K562 (cell line): ENCODE data around the gene ASB6. TPM values are rescaled to one million over a fixed set of nuclear protein-coding genes. Genes with fewer than 3 reads are reported as not detected.

Experiments used
- HDAC2 ChIP-seq: fragments of 450-650 bp; IDR thresholded peaks from 2 replicates; pipeline ENCODE4 v1.6.1; 2016; ENCODE audit warnings: mild to moderate bottlenecking
- IRF2 ChIP-seq: sonication (generic); formaldehyde crosslinking; IDR thresholded peaks from 2 replicates; pipeline ENCODE4 v1.8.1; 2022; ENCODE audit warnings: mild to moderate bottlenecking, missing genetic modification reagents
- JUND ChIP-seq, 2 experiments: IDR thresholded peaks; 2 replicates in 1 of 2; 3 replicates in 1 of 2; pipeline ENCODE4 v1.6.1; 2011; ENCODE audit warnings: borderline replicate concordance in 2 of 2, low read depth in 2 of 2, low read length in 2 of 2, improper control_type of control experiment in 1 of 2, missing biosample characterization in 1 of 2, missing genetic modification characterization in 1 of 2, missing genetic modification reagents in 1 of 2
- NR4A1 ChIP-seq, 2 experiments: fragments of 250-450 bp in 1 of 2; fragments of 450-650 bp in 1 of 2; sonication (Bioruptor Pico) in 1 of 2; IDR thresholded peaks; 2 replicates each; pipeline versions ENCODE4 v1.4.0 to v1.6.1; 2016 to 2020; ENCODE audit warnings: mild to moderate bottlenecking in 2 of 2, missing compliant biosample characterization in 1 of 2, missing genetic modification characterization in 1 of 2, moderate library complexity in 1 of 2
- TBP ChIP-seq: optimal IDR thresholded peaks from 2 replicates; pipeline ENCODE3; 2011; ENCODE audit warnings: low read depth, low read length, improper control_type of control experiment
- ZBTB17 ChIP-seq: fragments of 450-650 bp; formaldehyde crosslinking; IDR thresholded peaks from 2 replicates; pipeline ENCODE4 v1.4.0; 2020; ENCODE audit warnings: mild to moderate bottlenecking
- ZBTB7A ChIP-seq: IDR thresholded peaks from 2 replicates; pipeline ENCODE4 v1.6.1; 2011; ENCODE audit warnings: low read depth, mild to moderate bottlenecking, low read length, moderate library complexity, borderline replicate concordance; ENCODE audit not compliant: control insufficient read depth
- ZNF174 ChIP-seq: fragments of 250-450 bp; sonication (Bioruptor Pico); IDR thresholded peaks from 2 replicates; pipeline ENCODE4 v1.4.0; 2020; ENCODE audit warnings: mild to moderate bottlenecking
- ZNF311 ChIP-seq: fragments of 250-450 bp; sonication (Bioruptor Pico); IDR thresholded peaks from 2 replicates; pipeline ENCODE4 v1.4.0; 2020; ENCODE audit warnings: mild to moderate bottlenecking, moderate library complexity
- ZNF512 ChIP-seq: IDR thresholded peaks from 2 replicates; pipeline ENCODE4 v1.6.1; 2016; ENCODE audit warnings: missing genetic modification characterization, missing compliant biosample characterization
- ZNF583 ChIP-seq: fragments of 250-450 bp; sonication (Bioruptor Pico); IDR thresholded peaks from 2 replicates; pipeline ENCODE4 v1.4.0; 2020
- ZNF695 ChIP-seq: fragments of 450-650 bp; formaldehyde crosslinking; IDR thresholded peaks from 2 replicates; pipeline ENCODE4 v1.4.0; 2020; ENCODE audit warnings: mild to moderate bottlenecking, moderate library complexity
- polyA plus RNA-seq, 8 experiments: library from polyadenylated mRNA; depleted of rRNA in 4 of 8; stranded (reverse) in 5 of 8; unstranded in 3 of 8; fragments of >200 nt; fragmentation: Nextera tagmentation in 2 of 8; fragmentation: Illumina TruSeq in 1 of 8; extraction: Ambion mirVana in 2 of 8; extraction: Trizol in 1 of 8; gene quantifications; 2 replicates each; pipeline versions ENCODE4 v1.2.1 to v1.2.3, GENCODE V29; 2011 to 2014; ENCODE audit warnings: inconsistent platforms in 1 of 8, missing spikeins in 1 of 8
- total RNA-seq, 7 experiments: library from RNA; depleted of rRNA in 6 of 7; stranded (reverse); fragments of >200 nt in 6 of 7; fragmentation: Illumina TruSeq in 2 of 7; extraction: Trizol in 2 of 7; gene quantifications; 2 replicates each; pipeline versions ENCODE4 v1.2.1 to v1.2.3, GENCODE V29; 2011 to 2021; ENCODE audit warnings: low replicate concordance in 1 of 7
- TF ChIP-seq, protein P1 (sequence below): fragments of 200-800 bp; sonication (Bioruptor generic); IDR thresholded peaks from 2 replicates; pipeline ENCODE4 v1.6.1; 2017; ENCODE audit warnings: missing genetic modification characterization, missing compliant biosample characterization
- TF ChIP-seq, protein P2 (sequence below): sonication (generic); formaldehyde crosslinking; IDR thresholded peaks from 2 replicates; pipeline ENCODE4 v1.9.0; 2022; ENCODE audit warnings: mild to moderate bottlenecking, missing genetic modification reagents
- TF ChIP-seq, protein P3 (sequence below): sonication (generic); formaldehyde crosslinking; IDR thresholded peaks from 2 replicates; pipeline ENCODE4 v1.8.0; 2022; ENCODE audit warnings: mild to moderate bottlenecking, missing genetic modification reagents
- TF ChIP-seq, protein P4 (sequence below): fragments of 250-450 bp; sonication (Bioruptor Pico); IDR thresholded peaks from 2 replicates; pipeline ENCODE4 v1.4.0; 2020; ENCODE audit warnings: mild to moderate bottlenecking

Gene ASB6
- total and polyA plus RNA-seq, 9 of the 15 experiments (the other 6 are each of a cell fraction or from before 2014, with no cell fraction given), result 0.92 to 17.8 (median 11.3) TPM

- no peak for TF ChIP-seq HDAC2
- no peak for TF ChIP-seq ZNF695
- TF ChIP-seq, protein P1, sequence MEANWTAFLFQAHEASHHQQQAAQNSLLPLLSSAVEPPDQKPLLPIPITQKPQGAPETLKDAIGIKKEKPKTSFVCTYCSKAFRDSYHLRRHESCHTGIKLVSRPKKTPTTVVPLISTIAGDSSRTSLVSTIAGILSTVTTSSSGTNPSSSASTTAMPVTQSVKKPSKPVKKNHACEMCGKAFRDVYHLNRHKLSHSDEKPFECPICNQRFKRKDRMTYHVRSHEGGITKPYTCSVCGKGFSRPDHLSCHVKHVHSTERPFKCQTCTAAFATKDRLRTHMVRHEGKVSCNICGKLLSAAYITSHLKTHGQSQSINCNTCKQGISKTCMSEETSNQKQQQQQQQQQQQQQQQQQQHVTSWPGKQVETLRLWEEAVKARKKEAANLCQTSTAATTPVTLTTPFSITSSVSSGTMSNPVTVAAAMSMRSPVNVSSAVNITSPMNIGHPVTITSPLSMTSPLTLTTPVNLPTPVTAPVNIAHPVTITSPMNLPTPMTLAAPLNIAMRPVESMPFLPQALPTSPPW, result peak; percentile 90
- peak; percentile 55 for TF ChIP-seq TBP
- TF ChIP-seq NR4A1 (CRISPR knock-in tag; IDR thresholded peaks at IDR 0.05), result no peak
- TF ChIP-seq NR4A1 (tag; IDR thresholded peaks at IDR 0.05), result no peak
- no peak for TF ChIP-seq ZNF311
- no peak for TF ChIP-seq ZBTB17
- TF ChIP-seq ZNF583, result no peak
- no peak for TF ChIP-seq IRF2 (CRISPR knock-in tag)
- TF ChIP-seq ZNF512 (tag), result no peak
- TF ChIP-seq, protein P2, sequence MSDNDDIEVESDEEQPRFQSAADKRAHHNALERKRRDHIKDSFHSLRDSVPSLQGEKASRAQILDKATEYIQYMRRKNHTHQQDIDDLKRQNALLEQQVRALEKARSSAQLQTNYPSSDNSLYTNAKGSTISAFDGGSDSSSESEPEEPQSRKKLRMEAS, result peak; percentile 89
- TF ChIP-seq ZNF174 (CRISPR knock-in tag), result 0 out of 2 replicates have a peak, but pooled peaks have one; percentile 11
- TF ChIP-seq, protein P3, sequence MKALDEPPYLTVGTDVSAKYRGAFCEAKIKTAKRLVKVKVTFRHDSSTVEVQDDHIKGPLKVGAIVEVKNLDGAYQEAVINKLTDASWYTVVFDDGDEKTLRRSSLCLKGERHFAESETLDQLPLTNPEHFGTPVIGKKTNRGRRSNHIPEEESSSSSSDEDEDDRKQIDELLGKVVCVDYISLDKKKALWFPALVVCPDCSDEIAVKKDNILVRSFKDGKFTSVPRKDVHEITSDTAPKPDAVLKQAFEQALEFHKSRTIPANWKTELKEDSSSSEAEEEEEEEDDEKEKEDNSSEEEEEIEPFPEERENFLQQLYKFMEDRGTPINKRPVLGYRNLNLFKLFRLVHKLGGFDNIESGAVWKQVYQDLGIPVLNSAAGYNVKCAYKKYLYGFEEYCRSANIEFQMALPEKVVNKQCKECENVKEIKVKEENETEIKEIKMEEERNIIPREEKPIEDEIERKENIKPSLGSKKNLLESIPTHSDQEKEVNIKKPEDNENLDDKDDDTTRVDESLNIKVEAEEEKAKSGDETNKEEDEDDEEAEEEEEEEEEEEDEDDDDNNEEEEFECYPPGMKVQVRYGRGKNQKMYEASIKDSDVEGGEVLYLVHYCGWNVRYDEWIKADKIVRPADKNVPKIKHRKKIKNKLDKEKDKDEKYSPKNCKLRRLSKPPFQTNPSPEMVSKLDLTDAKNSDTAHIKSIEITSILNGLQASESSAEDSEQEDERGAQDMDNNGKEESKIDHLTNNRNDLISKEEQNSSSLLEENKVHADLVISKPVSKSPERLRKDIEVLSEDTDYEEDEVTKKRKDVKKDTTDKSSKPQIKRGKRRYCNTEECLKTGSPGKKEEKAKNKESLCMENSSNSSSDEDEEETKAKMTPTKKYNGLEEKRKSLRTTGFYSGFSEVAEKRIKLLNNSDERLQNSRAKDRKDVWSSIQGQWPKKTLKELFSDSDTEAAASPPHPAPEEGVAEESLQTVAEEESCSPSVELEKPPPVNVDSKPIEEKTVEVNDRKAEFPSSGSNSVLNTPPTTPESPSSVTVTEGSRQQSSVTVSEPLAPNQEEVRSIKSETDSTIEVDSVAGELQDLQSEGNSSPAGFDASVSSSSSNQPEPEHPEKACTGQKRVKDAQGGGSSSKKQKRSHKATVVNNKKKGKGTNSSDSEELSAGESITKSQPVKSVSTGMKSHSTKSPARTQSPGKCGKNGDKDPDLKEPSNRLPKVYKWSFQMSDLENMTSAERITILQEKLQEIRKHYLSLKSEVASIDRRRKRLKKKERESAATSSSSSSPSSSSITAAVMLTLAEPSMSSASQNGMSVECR, result peak; percentile 96
- TF ChIP-seq, protein P4, sequence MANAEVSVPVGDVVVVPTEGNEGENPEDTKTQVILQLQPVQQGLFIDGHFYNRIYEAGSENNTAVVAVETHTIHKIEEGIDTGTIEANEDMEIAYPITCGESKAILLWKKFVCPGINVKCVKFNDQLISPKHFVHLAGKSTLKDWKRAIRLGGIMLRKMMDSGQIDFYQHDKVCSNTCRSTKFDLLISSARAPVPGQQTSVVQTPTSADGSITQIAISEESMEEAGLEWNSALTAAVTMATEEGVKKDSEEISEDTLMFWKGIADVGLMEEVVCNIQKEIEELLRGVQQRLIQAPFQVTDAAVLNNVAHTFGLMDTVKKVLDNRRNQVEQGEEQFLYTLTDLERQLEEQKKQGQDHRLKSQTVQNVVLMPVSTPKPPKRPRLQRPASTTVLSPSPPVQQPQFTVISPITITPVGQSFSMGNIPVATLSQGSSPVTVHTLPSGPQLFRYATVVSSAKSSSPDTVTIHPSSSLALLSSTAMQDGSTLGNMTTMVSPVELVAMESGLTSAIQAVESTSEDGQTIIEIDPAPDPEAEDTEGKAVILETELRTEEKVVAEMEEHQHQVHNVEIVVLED (CRISPR knock-in tag), result peak; percentile 23; the same call in 1 of the 2 replicates
- peak; percentile 49; the same call in 1 of the 2 replicates for TF ChIP-seq JUND (IDR thresholded peaks at IDR 0.05; ENCODE audit: borderline replicate concordance, low read depth, low read length)
- TF ChIP-seq JUND (tag; IDR thresholded peaks at IDR 0.05; ENCODE audit: borderline replicate concordance, low read depth, low read length), result no peak; the same call in 2 of the 3 replicates
- TF ChIP-seq ZBTB7A, result peak; percentile 71; the same call in 1 of the 2 replicates
These were observed at the start of gene ASB6 (continued) for GRCh38 chr9:129641750-129642585.
